ENCODE measurements around the gene ATF7IP2.
"Not testable (repeated sequence)": the region's sequence is repeated elsewhere in the genome, so short reads cannot be mapped to it uniquely, and the experiment has no call there.

Gene ATF7IP2

GRCh38 chr16:10441726-10442125 lies 55.9 kb downstream of the ATF7IP2 start:
- TF ChIP-seq, protein P1, sequence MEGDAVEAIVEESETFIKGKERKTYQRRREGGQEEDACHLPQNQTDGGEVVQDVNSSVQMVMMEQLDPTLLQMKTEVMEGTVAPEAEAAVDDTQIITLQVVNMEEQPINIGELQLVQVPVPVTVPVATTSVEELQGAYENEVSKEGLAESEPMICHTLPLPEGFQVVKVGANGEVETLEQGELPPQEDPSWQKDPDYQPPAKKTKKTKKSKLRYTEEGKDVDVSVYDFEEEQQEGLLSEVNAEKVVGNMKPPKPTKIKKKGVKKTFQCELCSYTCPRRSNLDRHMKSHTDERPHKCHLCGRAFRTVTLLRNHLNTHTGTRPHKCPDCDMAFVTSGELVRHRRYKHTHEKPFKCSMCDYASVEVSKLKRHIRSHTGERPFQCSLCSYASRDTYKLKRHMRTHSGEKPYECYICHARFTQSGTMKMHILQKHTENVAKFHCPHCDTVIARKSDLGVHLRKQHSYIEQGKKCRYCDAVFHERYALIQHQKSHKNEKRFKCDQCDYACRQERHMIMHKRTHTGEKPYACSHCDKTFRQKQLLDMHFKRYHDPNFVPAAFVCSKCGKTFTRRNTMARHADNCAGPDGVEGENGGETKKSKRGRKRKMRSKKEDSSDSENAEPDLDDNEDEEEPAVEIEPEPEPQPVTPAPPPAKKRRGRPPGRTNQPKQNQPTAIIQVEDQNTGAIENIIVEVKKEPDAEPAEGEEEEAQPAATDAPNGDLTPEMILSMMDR (conservative IDR thresholded peaks at IDR 0.05; ENCODE audit: low read length), result no peak
- no peak for DNase-seq (ENCODE audit: low read depth)
- no peak overlapping the region for H3K4me3 ChIP-seq (ENCODE audit: low read length)

DNA sequence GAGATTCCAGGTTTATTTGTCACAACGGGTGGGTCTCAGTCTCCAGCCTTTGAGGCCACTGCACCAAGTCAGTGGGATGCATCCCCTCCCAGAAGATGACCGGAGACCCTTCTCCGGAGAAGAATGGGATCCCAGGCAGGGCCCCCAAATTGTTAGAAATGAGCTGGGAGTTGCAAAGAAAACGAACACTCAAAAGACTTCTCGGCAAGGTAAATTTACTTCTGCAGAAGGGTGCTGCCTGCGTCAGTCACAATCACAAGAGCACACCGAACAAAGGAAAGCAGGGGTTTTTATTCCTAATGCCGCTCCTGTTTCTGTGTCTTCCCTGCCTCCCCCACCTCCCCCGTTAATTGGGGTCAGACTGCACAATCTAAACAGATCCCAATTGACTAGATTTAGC lies 61.4 kb downstream of the ATF7IP2 start:
- no peak for DNase-seq (ENCODE audit: low read depth)
- TF ChIP-seq, protein P1 (conservative IDR thresholded peaks at IDR 0.05; ENCODE audit: low read length), result no peak
- no peak overlapping the region for H3K4me3 ChIP-seq (ENCODE audit: low read length)

DNA sequence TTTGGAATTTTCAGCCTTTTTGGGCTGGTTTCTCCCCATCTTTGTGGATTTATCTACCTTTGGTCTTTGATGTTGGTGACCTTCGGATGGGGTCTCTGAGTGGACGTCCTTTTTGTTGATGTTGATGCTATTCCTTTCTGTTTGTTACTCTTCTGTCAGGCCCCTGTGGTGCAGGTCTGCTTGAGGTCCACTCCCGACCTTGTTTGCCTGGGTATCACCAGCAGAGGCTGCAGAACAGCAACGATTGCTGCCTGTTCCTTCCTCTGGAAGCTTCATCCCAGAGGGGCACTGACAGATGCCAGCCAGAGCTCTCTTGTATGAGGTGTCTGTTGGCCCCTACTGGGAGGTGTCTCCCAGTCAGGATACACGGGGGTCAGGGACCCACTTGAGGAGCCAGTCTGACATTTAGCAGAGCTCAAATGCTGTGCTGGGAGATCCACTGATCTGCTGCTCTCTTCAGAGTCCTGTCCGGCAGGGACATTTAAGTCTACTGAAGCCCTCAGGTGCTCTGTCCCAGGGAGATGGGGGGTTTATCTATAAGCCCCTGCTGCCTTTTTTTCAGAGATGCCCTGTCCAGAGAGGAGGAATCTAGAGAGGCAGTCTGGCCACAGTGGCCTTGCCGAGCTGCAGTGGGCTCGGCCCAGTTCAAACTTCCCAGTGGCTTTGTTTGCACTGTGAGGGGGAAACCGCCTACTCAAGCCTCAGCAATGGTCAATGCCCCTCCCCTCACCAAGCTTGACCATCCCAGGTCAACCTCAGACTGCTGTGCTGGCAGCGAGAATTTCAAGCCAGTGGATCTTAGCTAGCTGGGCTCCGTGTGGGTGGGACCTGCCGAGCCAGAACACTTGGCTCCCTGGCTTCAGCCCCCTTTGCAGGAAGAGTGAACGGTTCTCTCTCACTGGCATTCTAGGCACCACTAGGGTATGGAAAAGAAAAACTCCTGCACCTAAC lies 66.6 kb downstream of the ATF7IP2 start:
- not testable (repeated sequence) for H3K4me3 ChIP-seq (ENCODE audit: low read length); DNase-seq (ENCODE audit: low read depth)

GRCh38 chr16:10453159-10453510 lies 67.3 kb downstream of the ATF7IP2 start:
- DNase-seq (ENCODE audit: low read depth), result no peak
- TF ChIP-seq, protein P1 (conservative IDR thresholded peaks at IDR 0.05; ENCODE audit: low read length), result no peak
- no peak overlapping the region for H3K4me3 ChIP-seq (ENCODE audit: low read length)

DNA sequence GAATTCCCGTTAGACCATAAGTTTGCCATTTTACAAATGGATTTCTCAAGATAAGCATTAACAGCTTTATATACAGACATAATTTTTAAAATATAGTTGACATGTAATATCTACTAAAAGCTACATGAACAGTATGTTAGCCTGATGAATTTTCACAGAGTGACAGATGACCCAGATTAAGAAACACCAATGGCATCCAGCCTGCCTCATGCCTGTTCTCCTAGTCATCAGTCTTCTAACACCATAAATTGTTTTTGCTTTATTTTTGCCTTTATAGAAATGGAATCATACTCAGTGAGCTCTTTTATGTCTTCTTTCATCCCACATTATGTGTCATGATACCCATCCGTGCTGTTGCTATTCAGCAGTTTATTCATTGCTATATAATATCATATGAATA lies 80.0 kb downstream of the ATF7IP2 start:
- TF ChIP-seq, protein P1 (conservative IDR thresholded peaks at IDR 0.05; ENCODE audit: low read length), result no peak
- DNase-seq (ENCODE audit: low read depth), result peak; percentile 22
- no peak overlapping the region for H3K4me3 ChIP-seq (ENCODE audit: low read length)

DNA sequence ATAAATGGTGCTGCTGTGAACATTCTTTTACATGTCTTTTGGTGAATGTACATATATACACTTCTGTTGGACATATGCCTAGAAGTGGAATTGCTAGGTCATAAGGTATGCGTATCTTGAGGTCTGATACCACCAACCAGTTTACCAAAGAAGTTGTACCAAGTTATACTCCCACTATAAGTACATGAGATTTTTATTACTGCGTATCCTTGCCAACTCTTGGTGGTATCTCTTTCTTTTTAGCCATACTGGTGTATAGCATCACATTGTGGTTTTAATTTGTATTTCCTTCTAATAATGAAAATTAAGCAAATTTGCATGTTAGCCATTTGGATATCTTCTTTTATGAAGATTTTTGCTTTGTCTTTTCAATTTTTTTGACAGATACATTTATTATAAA lies 80.5 kb downstream of the ATF7IP2 start:
- H3K4me3 ChIP-seq (ENCODE audit: low read length), result no peak overlapping the region
- TF ChIP-seq, protein P1 (conservative IDR thresholded peaks at IDR 0.05; ENCODE audit: low read length), result no peak
- DNase-seq (ENCODE audit: low read depth), result no peak

DNA sequence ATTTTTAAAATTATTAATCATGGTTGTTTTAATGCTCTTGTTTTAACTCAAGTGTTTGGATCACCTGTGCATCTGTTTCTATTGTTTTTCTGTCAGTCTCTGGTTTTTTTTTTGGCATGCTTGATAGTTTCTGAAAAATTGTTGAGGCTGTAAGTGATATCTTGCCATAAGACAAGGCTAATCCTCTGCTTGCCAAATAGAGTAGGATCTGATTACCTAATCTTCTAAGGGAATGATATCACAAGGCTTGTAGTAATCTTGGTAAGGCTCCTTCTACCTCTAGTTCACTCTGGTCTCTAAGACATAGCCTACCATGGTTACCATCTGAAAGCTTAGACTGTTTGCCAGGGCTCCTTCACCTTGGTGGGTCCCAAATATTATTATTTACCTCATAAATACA lies 81.0 kb downstream of the ATF7IP2 start:
- TF ChIP-seq, protein P1 (conservative IDR thresholded peaks at IDR 0.05; ENCODE audit: low read length), result no peak
- no peak for DNase-seq (ENCODE audit: low read depth)
- no peak overlapping the region for H3K4me3 ChIP-seq (ENCODE audit: low read length)

DNA sequence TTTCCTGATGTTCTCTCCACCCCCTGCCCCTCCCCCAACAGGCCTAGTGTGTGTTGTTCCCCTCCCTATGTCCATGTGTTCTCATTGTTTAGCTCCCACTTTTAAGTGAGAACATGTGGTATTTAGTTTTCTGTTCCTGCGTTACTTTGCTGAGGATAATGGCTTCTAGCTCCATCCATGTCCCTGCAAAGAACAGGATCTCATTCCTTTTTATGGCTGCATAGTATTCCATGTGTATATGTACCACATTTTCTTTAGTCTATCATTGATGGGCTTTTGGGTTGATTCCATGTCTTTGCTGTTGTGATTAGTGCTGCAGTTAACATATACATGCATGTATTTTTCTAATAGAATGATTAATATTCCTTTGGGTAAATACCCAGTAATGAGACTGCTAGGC lies 90.8 kb downstream of the ATF7IP2 start:
- H3K4me3 ChIP-seq (ENCODE audit: low read length); DNase-seq (ENCODE audit: low read depth): not testable (repeated sequence)

All from AG10803 (cell line).